ENCODE measurements around the gene ALDOB.

The ALDOB gene

GRCh38 chr9:101418518-101419430 is 16.8 kb downstream of the ALDOB start:
- peaks cover 13% of the 10 kb centered on the region for H3K4me1 Mint-ChIP-seq
- H3K36me3 Mint-ChIP-seq (ENCODE audit: low read depth) = peaks cover 30% of the 10 kb centered on the region
- TF ChIP-seq CTCF (IDR thresholded peaks at IDR 0.05; ENCODE audit: unreplicated experiment in 3 of 3) = no peak
- no peak overlapping the region for H3K4me3 Mint-ChIP-seq
- H3K27ac Mint-ChIP-seq = peak overlapping the region in 1 of 3 experiments; percentile 7
- no peaks in the 10 kb centered on the region for H3K27me3 Mint-ChIP-seq (ENCODE audit: low read depth)
- H3K9me3 Mint-ChIP-seq = peaks cover 23% of the 10 kb centered on the region

- peaks cover 38% of the 10 kb centered on the region for H3K36me3 Mint-ChIP-seq (ENCODE audit: low read depth)
- no peak overlapping the region for H3K4me3 Mint-ChIP-seq
- TF ChIP-seq CTCF (IDR thresholded peaks at IDR 0.05; ENCODE audit: unreplicated experiment in 3 of 3) = no peak
- no peak overlapping the region for H3K27ac Mint-ChIP-seq
- H3K27me3 Mint-ChIP-seq (ENCODE audit: low read depth) = no peaks in the 10 kb centered on the region
- peaks cover 13% of the 10 kb centered on the region for H3K4me1 Mint-ChIP-seq
- H3K9me3 Mint-ChIP-seq = peaks cover 31% of the 10 kb centered on the region
These were observed 17.6 kb downstream of the ALDOB start for GRCh38 chr9:101417977-101418376.

- Mint-ChIP-seq H3K27me3 (ENCODE audit: low read depth) (no peaks in the 10 kb centered on the region), H3K27ac (no peak overlapping the region), H3K36me3 (ENCODE audit: low read depth) (peaks cover 44% of the 10 kb centered on the region), H3K9me3 (peaks cover 36% of the 10 kb centered on the region), H3K4me3 (no peak overlapping the region), H3K4me1 (peaks cover 13% of the 10 kb centered on the region)
- TF ChIP-seq CTCF (IDR thresholded peaks at IDR 0.05; ENCODE audit: unreplicated experiment in 3 of 3) = no peak
These were observed 18.2 kb downstream of the ALDOB start for GRCh38 chr9:101417389-101417788.

- Mint-ChIP-seq H3K4me1 (peaks cover 7% of the 10 kb centered on the region), H3K27ac (no peak overlapping the region), H3K9me3 (peaks cover 49% of the 10 kb centered on the region), H3K27me3 (ENCODE audit: low read depth) (no peaks in the 10 kb centered on the region), H3K4me3 (no peak overlapping the region), H3K36me3 (ENCODE audit: low read depth) (peaks cover 60% of the 10 kb centered on the region)
- TF ChIP-seq CTCF (IDR thresholded peaks at IDR 0.05; ENCODE audit: unreplicated experiment in 3 of 3) = no peak
These were observed 20.0 kb downstream of the ALDOB start for GRCh38 chr9:101415578-101415977.

- Mint-ChIP-seq H3K27me3 (ENCODE audit: low read depth) (no peaks in the 10 kb centered on the region), H3K4me1 (peaks cover 7% of the 10 kb centered on the region), H3K27ac (no peak overlapping the region), H3K36me3 (ENCODE audit: low read depth) (peaks cover 67% of the 10 kb centered on the region), H3K9me3 (peaks cover 54% of the 10 kb centered on the region), H3K4me3 (no peak overlapping the region)
- no peak for TF ChIP-seq CTCF (IDR thresholded peaks at IDR 0.05; ENCODE audit: unreplicated experiment in 3 of 3)
These were observed 20.7 kb downstream of the ALDOB start for GRCh38 chr9:101414839-101415238.

- Mint-ChIP-seq H3K27ac (no peak overlapping the region), H3K9me3 (peaks cover 84% of the 10 kb centered on the region), H3K4me3 (no peak overlapping the region), H3K36me3 (ENCODE audit: low read depth) (peaks cover 98% of the 10 kb centered on the region), H3K27me3 (ENCODE audit: low read depth) (no peaks in the 10 kb centered on the region), H3K4me1 (no peaks in the 10 kb centered on the region)
- TF ChIP-seq CTCF (IDR thresholded peaks at IDR 0.05; ENCODE audit: unreplicated experiment in 3 of 3) = no peak
These were observed 26.5 kb downstream of the ALDOB start for GRCh38 chr9:101409079-101409477.
